HG03469 (cell line): ENCODE data around the gene PTPA.
"Not testable (repeated sequence)": the region's sequence is repeated elsewhere in the genome, so short reads cannot be mapped to it uniquely, and the experiment has no call there.

ENCODE experiments used
- ATAC-seq: cut with Tn5 transposase; IDR thresholded peaks from one replicate; pipeline ENCODE4 v1.9.1; 2021; ENCODE audit warnings: mild to moderate bottlenecking, moderate library complexity, moderate number of reproducible peaks; ENCODE audit not compliant: unreplicated experiment

PTPA gene

DNA sequence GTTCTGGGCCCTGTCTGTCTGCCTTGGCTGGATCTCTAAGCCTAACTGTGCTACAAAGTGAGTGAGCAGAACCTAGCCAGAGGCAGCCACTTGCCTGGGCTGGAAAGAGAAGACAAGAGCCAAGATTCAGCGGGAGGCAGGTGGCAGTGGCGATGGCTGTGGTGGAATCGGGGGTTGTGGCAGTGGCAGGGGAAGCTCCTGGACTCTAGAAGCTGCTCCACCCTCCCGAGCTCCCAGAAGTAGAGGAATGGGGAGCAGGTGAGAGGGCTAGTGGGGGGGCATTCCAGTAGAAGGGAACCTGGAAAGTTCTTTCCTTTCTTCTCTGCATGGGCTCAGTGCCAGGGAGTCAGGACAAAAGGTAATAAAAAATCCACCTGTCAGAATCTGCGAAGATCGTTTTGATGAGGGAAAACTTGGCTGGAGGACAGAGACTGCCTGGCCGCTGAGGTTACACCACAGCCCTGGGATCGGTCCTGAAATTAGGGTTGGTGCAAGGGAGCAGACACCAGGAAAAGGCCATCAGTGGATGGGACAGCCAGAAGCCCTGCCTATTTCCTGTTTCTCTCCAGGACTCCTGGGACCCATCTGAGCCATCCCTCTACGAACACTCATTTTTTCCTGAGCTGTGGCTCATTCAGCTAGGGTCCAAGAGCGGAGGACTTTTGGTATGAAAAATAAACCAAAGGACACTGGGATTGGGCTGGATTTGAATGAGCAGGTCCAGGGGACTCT is 2.2 kb upstream of the PTPA start:
- ATAC-seq = no peak

DNA sequence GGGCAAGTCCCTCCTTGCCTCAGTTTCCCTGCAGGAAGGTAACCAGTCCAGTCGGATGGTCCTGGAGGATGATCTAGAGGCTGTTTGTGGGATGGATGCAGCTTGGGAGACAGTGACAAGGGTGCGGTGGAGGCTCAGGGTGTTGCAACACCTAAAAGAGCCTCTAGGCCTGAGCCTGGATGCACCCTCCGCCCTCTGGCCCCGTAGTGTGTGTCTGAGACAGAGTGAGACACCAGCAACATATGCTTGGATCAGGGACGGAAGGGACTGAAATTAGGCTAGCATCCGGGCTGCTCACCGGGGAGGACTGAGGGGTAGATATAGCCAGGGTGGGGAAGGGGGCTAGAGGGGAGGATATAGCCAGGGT is 1.7 kb upstream of the PTPA start:
- ATAC-seq = no peak

DNA sequence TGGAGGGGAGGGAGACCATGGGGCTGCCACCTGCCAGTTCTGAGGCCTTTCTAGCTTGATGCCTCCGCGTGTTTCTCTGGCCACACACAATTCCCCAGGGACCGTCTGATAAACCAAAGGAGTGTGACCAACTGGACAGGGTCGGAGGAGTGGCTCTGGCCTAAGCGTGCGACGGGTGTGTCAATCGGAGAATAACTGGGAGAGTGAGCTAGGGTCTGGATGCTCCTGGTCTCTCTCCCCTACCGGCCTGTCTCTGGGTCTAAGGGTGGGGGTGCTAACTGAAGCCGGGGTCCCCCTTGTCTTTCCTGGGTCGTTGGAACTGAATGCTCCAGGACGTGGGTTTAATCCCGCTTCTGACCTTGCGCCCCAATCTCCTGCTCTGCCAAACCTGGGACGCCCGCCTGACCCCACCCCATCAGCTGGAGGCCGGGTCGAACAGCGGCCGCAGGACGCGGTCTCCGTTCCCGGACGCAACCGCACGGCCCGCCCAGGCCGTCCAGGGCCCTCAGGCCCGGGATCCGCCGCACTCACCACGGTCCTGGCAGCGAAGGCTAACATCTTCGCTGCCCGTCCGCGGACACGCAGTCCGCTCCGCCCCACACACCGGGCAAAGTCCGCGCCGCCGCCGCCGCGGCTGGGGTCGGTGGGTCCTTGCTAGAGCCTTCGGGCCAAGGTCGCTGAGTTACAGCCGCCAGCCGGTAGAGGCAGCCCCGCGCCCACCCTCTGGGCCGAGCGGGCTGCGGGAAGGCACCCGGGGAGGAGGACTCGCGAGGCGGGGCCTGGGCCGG is 1.1 kb upstream of the PTPA start:
- ATAC-seq = peak; percentile 21

DNA sequence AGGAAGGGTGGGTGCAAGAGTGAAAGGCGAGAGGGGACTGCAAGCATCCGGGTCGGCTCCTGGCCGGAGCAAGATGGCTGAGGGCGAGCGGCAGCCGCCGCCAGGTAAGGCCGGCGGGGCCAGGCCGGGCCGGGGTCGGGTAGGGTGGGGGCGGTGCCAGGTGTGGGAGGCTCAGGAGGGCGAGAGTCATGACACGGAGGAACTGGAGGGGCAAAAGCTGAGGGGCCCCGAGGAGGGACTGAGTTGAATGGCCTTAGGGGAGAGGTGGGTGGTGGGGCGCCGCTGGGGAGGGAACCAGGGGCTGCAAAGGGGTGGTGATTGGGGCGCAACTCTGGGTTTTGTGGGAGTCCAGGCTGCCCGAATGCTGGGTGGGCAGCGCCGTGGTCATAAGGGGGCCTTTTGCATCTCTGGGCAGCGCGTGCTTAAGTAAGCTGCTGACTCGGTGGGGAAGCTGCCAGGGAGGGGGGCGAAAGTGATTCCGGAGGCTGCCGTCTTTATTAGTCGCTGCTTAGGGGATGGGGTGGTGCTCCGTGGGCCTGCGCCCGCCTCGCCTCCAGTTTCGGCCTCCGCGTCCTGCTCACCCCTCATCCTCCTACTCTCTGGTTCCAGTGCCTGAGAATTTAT is 425 bp downstream of the PTPA start:
- ATAC-seq = no peak

DNA sequence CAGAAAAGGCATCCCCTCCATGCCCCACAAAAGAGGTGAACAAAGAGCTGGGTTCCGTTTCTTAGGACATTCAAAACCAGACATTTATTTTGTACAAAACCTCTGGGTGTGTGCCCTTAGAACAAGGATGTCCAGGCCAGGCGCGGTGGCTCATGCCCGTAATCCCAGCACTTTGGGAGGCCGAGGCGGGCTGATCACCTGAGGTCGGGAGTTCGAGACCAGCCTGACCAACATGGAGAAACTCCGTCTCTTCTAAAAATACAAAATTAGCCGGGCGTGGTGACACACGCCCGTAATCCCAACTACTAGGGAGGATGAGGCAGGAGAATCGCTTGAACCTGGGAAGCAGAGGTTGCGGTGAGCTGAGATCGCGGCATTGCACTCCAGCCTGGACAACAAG is 1.3 kb downstream of the PTPA start:
- ATAC-seq = not testable (repeated sequence)

DNA sequence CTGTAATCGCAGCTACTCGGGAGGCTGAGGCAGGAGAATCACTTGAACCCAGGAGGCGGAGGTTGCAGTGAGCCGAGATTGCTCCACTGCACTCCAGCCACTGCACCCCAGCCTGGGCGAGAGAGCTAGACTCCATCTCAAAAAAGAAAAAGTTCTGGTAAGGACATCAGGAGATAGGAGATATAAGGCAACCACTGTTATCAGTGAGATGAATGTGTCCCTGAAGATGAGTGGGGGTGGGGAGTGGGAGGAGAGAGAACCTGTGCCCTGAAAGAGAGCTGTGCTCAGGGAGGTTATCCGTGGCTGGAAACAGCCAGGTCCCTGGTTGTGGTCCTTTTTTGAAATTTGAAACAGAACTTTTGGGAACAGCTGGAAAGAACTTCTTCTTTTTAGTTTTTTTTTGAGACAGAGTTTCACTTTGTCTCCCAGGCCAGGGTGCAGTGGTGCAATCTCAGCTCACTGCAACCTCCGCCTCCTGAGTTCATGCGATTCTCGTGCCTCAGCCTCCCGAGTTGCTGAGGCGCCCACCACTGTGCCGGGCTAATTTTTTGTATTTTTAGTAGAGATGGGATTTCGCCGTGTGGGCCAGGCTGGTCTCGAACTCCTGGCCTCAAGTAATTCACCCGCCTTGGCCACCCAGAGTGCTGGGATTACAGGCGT is 2.6 kb downstream of the PTPA start:
- ATAC-seq = no peak

DNA sequence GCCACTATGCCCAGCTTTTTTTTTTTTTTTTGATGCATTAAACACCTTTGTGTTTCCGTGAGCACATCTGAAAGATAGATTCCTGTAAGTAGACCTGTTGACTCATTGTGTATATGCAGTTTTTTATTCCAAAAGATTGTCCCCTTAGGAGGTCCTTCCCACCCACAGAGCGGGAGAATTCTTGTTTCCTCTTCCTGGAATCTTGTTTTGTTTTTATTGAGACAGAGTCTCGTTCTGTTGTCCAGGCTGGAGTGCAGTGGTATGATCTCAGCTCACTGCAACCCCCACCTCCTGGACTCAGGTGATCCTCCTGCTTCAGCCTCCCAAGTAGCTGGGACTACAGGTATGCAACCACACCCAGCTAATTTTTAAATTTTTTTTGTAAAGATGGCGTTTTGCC is 7.6 kb downstream of the PTPA start:
- ATAC-seq = no peak

DNA sequence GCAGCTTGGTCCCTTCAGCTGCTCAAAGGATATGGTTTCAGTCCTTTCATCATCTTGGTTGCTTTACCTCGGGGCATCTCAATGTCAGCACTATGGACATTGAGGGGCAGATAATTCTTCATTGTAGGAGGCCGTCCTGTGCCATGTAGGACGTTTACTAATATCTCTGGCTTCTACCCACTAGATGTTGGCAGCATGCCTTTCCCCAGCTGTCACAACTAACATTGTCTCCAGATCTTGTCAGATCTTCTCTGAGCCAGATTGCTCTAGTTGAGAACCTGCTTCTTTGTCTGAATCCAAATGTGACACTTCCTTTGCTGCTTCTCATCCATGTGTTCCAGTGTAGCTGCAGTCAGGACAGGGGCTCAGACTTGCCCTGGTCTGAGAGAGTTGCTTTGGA is 10.3 kb downstream of the PTPA start:
- no peak for ATAC-seq

DNA sequence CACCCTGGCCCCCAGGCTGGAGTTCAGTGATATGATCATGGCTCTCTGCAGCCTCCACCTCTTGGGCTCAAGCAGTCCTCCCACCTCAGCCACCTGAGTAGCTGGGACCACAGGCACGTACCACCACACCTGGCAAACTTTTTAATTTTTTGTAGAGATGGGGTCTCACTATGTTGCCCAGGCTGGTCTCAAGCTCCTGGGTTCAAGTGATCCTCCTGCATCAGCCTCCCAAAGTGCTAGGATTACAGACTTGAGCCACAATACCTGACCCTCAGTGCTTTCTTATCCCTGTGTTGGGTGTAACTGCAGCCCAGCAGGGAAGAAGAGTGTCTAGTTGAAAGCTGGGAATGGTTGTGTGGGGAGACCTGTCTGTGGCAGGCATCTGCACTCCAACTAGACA is 10.9 kb downstream of the PTPA start:
- no peak for ATAC-seq

DNA sequence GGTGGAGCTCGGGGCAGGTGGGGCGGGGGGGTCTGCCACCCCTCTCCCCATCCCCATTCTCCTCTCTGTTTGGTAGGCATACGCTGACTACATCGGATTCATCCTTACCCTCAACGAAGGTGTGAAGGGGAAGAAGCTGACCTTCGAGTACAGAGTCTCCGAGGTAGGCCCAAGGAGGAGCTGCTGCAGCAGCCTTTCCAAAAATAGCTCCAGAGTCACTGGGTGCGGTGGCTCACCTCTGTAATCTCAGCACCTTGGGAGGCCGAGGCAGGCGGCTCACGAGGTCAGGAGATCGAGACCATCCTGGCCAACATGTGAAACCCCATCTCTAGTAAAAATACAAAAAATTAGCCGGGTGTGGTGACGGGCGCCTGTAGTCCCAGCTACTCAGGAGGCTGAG is 11.8 kb downstream of the PTPA start:
- ATAC-seq = not testable (repeated sequence)

DNA sequence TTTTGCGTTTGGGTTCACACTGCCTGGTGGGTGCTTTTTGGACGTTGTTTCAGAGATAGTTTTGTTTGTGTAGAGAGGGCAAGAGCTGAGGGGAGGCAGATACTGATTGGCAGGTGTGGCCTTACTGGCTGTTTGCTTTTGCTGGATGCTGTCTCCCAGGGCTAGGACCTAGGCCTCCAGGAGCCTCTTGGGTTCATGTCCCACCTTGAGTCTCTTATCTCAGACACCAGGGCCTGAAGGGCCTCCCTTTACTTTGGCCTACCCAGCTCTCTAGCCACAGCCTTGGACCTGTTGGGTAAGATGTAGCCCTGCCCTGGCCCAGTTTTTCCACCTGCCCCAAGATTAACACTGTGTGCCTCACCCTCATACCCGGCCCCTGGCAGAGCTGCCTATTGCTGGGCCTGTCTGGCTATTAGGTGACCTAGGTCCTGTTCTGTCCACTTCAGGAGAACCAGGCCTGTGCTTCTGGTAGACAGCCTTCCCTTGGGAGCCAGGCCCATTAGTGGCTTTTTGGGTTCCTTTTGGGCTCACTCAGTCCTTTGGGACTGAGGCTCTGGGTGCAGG is 13.4 kb downstream of the PTPA start:
- no peak for ATAC-seq

DNA sequence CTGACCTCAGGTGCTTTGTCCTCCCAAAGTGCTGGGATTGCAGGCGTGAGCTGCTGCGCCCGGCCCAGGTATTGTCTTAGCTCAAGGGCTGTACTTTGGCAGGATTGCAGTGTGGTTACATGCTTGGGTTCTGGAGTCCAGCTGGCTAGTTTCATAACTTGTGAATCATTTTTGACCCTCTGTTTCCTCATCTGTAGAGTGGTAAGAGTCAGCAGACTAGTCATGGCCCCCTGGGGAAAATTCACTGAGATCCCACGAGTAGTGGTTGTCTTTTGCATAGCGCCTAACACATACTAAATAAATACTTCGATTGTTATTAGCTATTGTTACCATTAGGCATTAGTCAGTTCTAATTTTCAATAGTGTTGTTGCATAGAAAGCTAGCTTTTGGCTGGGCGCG is 14.3 kb downstream of the PTPA start:
- no peak for ATAC-seq

DNA sequence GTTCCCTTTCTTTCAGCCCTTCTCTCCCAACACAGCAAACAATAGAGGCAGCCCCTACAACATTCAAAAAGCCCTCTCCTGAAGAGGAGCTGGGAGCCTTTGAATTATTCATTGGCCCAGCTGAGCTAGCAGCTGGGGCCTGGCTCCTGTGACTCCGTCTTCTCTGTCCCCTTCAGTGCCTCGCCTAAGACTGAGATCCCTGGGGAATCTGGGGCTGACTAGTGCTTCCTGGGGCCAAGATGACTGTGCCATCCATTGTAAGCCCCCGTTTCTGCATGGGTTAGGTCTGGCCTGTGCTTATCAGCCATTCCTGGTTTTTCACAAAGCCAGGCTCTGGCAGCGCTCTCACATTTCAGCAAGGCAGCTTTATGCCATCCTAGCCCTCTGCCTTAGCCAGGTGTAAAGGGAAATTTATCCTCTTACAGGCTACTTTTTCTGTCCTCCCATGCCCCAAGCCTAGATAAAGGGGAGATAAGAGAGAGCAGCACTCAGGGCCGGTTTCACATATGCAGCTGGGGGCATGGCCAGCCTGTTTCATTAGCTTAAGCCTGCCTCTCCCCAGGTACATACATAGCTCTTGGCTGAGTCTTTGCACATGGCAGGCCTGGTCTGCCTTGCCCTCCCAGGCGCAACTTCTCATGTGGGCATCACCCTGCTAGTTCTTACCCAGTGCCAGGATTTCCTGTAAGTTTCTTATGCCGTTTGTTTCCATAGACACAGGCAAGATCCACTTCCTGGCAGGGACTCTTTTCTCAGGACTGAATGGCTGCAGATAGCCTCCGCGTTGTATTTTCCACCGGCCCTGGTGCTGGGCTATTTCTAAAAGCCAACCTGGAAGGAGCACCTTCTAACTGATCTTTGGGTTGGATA is 15.8 kb downstream of the PTPA start:
- ATAC-seq = no peak

DNA sequence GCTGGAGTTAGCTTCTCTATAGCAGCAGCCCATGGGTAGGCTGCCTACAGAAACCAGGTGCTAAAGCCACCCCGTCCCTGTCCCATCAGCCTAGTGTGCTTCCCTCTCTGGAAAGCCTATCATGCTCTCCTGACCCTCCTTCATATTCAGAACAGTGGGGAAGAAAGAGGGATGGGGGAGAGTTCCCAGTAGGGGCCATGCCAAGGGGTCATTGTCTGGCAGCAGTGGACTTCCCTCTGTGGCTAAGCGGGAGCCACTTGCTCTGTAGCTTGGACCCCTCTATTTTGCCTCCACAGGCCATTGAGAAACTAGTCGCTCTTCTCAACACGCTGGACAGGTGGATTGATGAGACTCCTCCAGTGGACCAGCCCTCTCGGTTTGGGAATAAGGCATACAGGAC is 17.5 kb downstream of the PTPA start:
- no peak for ATAC-seq

DNA sequence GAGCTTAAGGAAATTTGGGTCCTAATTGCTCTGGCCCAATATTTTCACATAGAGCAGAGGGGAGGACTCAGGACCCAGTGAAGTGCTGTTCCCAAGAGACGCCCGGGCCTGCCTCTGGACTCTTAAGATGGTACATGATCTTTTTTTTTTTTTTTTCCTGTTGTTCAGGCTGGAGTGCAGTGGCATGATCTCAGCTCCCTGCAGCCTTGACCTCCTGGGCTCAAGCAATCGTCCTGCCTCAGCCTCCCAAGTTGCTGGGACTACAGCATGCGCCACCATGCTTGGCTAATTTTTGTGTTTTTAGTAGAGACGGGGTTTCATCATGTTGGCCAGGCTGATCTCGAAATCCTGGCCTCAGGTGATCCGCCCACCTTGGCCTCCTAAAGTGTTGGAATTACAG is 19.1 kb downstream of the PTPA start:
- not testable (repeated sequence) for ATAC-seq

DNA sequence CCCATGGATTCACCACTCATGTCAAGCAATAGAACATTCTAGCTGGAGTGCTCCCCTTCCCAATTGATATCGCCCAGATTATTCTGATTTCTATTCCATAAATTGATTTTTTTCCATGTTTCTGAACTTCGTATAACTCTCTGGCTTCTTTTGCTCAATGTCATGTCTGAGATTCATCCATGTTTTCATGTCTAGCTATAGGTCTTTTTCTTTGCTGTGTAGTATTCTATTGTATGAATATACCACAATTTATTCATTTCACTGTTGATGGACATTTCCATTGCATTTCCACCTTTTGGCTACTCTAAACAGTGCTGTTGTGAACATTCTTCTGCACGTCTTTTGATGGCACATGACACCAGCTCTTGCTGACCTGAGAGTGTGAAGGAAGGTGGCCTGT is 19.6 kb downstream of the PTPA start:
- no peak for ATAC-seq

DNA sequence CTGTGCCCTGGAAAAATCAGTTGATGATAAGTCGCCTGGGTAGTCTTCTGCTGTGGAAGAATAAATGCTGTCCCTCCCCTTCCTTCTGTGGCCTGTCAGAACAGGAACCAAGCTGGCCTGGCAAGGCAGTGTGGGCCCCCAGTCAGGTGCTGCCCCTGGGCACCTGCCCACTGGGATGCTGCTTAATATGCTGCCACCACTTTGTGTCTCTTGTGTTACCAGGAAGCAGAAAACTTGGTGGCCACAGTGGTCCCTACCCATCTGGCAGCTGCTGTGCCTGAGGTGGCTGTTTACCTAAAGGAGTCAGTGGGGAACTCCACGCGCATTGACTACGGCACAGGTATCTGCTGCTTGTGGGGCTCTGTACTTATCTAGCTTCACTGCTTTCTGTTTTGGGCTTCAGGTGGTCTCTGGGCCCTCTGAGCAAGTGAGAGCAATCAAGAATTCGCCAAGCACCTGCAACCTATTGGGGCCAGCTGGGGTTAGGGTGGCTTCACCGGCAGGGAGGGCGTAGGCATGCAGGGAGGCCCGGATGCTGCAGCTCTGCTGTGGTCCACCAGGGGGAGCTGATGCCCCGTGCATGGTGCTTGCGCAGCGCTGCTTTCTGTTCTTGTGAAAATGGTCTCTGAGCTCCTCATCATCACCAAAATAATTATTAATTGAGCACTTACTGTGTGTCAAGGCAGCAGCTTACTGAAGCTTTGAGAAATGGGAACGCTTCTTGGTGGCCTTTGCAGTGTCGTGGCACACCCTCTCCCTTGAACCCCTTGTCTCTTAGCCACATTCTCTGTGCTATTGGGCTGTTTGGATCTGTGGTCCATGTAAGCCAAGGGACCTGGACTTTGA is 20.3 kb downstream of the PTPA start:
- ATAC-seq = no peak

DNA sequence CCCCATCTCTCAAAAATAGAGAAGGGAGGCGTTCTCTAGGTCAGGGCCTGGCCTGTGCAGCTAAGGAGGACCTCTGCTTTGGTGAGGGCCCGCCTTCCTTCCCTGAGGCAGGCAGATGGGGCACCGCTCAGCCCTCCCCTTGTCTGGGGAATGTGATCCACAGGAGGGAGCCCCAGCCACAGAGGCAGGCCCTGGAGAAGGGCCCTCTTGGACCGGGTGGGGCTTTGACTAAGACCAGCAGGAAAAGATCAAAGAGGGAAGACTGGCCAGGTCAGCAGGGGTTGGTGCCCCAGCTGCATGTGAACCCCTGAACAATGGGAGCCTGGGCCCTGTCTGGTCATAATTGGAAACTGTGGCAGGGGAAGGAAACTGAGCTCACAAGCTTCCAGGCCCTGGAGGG is 21.9 kb downstream of the PTPA start:
- no peak for ATAC-seq

DNA sequence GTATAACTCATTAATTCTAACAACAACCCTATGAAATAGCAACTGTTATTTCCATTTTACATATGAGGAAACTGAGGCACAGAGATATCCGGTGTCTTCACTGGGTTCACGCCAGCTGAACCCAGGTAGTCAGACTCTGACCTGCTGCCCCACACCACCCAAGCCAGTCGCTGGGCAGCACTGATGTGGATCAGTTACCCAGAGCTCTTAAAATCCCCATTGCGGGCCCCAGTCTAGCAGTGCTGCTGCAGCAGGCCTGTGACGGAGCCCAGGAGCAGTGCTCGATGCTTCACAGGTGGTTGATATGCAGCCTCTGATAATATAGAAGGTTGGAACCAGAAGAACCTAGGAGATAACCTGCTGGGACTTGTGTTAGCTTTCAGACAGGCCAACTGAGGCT is 24.3 kb downstream of the PTPA start:
- ATAC-seq = no peak
